HG02840 (cell line): ENCODE measurements around the gene ARHGAP21.

Experiments used
- ATAC-seq: cut with Tn5 transposase; IDR thresholded peaks from one replicate; pipeline ENCODE4 v1.9.1; 2021; ENCODE audit warnings: mild to moderate bottlenecking, moderate library complexity, moderate number of reproducible peaks; ENCODE audit not compliant: unreplicated experiment, low FRiP score

Gene ARHGAP21

GRCh38 chr10:24723386-24723787 is 300 bp downstream of the ARHGAP21 start:
- no peak for ATAC-seq

- no peak for ATAC-seq
Observed at GRCh38 chr10:24722676-24723385, 856 bp downstream of the ARHGAP21 start.

- no peak for ATAC-seq
Observed at GRCh38 chr10:24722131-24722675, 1.5 kb downstream of the ARHGAP21 start.

GRCh38 chr10:24721229-24722106 is 2.2 kb downstream of the ARHGAP21 start:
- no peak for ATAC-seq

- no peak for ATAC-seq
Observed at GRCh38 chr10:24720096-24720495, 3.6 kb downstream of the ARHGAP21 start.

GRCh38 chr10:24718031-24718855 is 5.4 kb downstream of the ARHGAP21 start:
- ATAC-seq: no peak

GRCh38 chr10:24716295-24716694 is 7.4 kb downstream of the ARHGAP21 start:
- no peak for ATAC-seq

- no peak for ATAC-seq
Observed at GRCh38 chr10:24715246-24715769, 8.4 kb downstream of the ARHGAP21 start.

- no peak for ATAC-seq
Observed at GRCh38 chr10:24713086-24713485, 10.6 kb downstream of the ARHGAP21 start.

GRCh38 chr10:24711465-24711864 is 12.2 kb downstream of the ARHGAP21 start:
- no peak for ATAC-seq

- no peak for ATAC-seq
Observed at GRCh38 chr10:24708081-24708480, 15.6 kb downstream of the ARHGAP21 start.

- no peak for ATAC-seq
Observed at GRCh38 chr10:24707445-24707844, 16.2 kb downstream of the ARHGAP21 start.

- no peak for ATAC-seq
Observed at GRCh38 chr10:24706479-24707118, 17.1 kb downstream of the ARHGAP21 start.

GRCh38 chr10:24703700-24704099 is 20.0 kb downstream of the ARHGAP21 start:
- ATAC-seq: no peak

GRCh38 chr10:24701447-24701846 is 22.2 kb downstream of the ARHGAP21 start:
- no peak for ATAC-seq

GRCh38 chr10:24700948-24701347 is 22.7 kb downstream of the ARHGAP21 start:
- ATAC-seq: no peak

GRCh38 chr10:24698270-24698669 is 25.4 kb downstream of the ARHGAP21 start:
- ATAC-seq: no peak

- no peak for ATAC-seq
Observed at GRCh38 chr10:24697080-24697479, 26.6 kb downstream of the ARHGAP21 start.

- no peak for ATAC-seq
Observed at GRCh38 chr10:24695452-24695851, 28.2 kb downstream of the ARHGAP21 start.

GRCh38 chr10:24694086-24694485 is 29.6 kb downstream of the ARHGAP21 start:
- ATAC-seq: no peak
